ENCODE results near the gene CST9. TPM values are rescaled to one million over a fixed set of nuclear protein-coding genes. Genes with fewer than 3 reads are reported as not detected.

CST9 gene
- total RNA-seq, 2 donors from 2014 or later = not detected

DNA sequence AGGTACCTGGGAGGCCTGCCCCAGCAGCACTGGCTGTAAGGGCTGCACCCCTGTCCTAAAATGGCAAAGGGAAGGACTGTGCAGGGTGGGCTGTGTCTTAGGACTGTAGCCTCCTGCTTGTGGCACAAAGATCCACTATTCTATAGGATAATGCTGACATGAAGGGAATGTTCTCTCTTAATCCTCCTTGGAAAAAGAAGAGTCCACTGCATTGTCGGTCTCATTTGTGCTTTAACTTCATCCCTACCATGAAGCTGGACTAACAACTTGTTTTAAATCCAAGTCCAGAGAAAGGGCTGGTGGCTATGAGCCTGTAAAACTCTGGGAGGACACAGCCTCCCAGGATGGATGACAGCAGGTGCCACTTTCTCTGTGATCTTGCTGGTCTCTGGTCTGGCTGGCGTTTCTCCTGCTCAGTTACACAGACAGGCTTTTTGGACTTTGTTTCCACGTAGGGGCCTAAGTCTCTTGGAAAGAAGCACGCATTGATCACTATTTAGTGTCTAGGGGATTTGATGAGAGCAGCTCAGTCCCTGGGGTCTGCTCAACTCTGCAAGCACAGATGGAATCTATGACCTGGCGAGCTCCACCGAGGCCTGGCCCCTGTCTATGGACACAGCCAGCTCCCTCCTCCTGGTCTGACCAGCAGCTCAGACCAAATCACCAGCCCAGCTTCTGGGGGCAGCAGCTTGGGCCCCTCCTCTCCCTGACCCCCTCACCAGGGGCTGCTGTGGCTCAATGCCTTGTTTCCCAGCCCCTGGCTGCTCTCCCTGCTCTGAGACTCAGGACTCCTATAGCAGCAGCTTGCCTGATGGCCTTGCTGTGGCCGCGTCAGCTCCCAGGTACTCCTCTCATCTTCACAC is 27.2 kb upstream of the CST9 start:
- Mint-ChIP-seq H3K27ac (no peak overlapping the region), H3K27me3 (peaks cover 22% of the 10 kb centered on the region), H3K4me1 (no peaks in the 10 kb centered on the region), H3K9me3 (no peaks in the 10 kb centered on the region), H3K4me3 (no peak overlapping the region), H3K36me3 (ENCODE audit: low read depth) (no peaks in the 10 kb centered on the region)
- ATAC-seq (replicated peaks) = no peak

DNA sequence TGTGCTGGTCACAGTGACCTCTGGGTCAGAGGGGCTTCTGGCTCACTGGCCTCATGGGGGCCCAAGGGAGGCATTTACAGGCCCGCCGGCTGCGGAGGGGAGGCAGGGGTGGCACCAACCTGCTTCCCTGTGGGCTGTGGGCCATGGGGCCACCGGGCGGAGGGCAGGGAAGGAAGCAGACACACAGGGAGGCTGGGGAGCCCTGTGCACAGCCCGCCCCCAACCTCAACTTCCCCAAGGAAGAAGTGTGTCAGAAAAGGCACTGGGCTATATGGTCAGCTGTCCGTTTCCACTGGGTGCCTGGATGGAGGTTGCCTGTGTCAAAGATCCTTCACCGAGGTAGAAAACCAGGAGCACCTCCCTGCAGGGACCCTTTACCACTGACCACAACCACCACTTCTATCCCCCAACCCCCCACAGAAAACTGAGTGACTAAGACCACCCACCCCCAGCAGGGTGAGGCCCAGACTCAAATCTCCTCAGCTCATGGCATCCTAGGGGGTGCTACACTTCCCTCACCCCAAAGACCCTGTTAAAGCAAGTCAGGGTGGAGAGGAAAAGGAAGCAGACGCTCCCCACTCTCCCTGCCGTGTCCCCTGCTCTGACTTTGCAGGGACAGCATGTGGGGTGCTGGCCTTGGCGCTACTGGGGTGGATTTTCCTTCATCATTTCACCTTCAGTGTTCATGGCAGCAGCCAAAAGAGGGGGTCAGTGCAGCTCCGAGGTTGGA is 26.4 kb upstream of the CST9 start:
- no peaks in the 10 kb centered on the region for H3K4me1 Mint-ChIP-seq
- H3K27ac Mint-ChIP-seq = no peak overlapping the region
- no peaks in the 10 kb centered on the region for H3K9me3 Mint-ChIP-seq
- peaks cover 22% of the 10 kb centered on the region for H3K27me3 Mint-ChIP-seq
- H3K36me3 Mint-ChIP-seq (ENCODE audit: low read depth) = no peaks in the 10 kb centered on the region
- ATAC-seq (replicated peaks) = no peak
- H3K4me3 Mint-ChIP-seq = no peak overlapping the region

DNA sequence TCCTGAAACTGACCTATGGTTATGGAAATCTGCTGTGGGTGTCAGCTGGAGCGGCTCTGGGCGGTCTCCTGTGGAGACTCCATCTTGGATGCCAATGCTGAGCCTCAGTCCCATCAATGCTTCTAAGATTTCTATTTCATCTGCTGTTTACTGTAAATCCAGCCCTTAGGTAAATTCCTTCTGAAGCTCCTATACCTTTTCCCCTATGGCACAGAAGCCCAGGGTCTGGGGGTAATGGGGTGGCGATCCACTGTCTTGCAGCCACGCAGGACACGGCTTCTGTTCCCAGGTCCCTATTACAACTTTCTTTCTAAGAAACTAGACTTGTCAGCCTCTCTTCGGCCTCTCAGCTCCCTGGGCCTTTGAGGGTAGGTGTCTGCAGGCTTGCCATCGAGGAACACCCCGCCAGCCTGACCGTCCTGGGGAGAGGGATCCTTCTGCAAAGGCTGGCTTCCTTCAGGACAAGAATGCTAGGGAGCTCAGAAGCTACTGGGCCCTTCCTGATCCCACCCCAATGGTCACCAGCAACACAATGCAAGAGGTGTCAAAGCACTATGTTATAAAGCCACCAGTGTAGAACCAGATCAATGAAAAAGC is 25.6 kb upstream of the CST9 start:
- Mint-ChIP-seq H3K9me3 (no peaks in the 10 kb centered on the region), H3K27ac (no peak overlapping the region), H3K4me3 (no peak overlapping the region), H3K27me3 (peaks cover 15% of the 10 kb centered on the region), H3K4me1 (no peaks in the 10 kb centered on the region), H3K36me3 (ENCODE audit: low read depth) (no peaks in the 10 kb centered on the region)
- ATAC-seq (replicated peaks) = no peak

- peaks cover 15% of the 10 kb centered on the region for H3K27me3 Mint-ChIP-seq
Observed at GRCh38 chr20:23630392-23630849, 24.7 kb upstream of the CST9 start.

DNA sequence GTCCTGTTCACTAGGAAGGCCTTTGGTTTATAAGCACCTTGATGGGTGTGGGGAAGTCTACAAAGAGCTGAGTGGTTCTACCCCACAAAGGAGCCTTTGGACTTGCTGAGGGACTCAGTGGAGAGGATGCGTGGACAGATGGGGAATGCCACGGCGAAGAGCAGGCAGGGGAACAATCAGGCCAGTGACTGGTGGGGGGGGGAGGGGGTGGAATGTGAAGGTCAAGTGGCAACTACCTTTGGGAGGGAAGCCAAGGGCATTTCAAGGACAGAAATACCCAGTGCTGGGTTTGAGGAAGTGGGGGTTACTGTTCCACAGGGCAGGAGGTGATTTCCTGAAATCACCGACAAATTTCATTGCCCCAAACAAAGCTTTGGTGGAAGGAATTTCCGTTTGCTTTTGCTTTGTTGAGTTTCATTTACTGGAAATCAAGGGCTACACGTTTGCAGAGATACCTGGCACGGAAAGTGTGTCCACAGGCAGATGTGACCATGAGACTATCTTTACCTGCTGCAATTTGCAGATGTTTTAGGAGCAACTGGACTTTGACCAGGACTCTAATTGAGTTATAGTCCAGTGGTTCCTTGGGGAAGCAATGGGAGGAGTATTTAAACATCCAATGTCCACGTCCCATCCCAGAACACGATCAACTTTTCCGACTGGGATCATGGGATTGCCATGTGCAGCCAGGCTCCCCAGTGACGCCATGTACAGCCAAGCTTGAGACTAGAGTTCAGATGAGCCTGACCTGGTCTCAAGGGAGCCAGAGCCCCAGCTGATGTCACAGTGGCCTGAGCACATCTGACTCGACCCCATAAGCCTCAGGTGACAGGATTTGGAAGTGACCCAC is 24.1 kb upstream of the CST9 start:
- Mint-ChIP-seq H3K27ac (no peak overlapping the region), H3K27me3 (peaks cover 12% of the 10 kb centered on the region), H3K9me3 (no peaks in the 10 kb centered on the region), H3K4me1 (no peaks in the 10 kb centered on the region), H3K4me3 (no peak overlapping the region), H3K36me3 (ENCODE audit: low read depth) (no peaks in the 10 kb centered on the region)
- ATAC-seq (replicated peaks) = no peak

More at GRCh38 chr20:23630392-23630849, 24.7 kb upstream of the CST9 start:
- no peaks in the 10 kb centered on the region for H3K9me3 Mint-ChIP-seq
- H3K4me3 Mint-ChIP-seq = no peak overlapping the region
- no peak overlapping the region for H3K27ac Mint-ChIP-seq
- no peaks in the 10 kb centered on the region for H3K4me1 Mint-ChIP-seq
- no peak for ATAC-seq (replicated peaks)
- H3K36me3 Mint-ChIP-seq (ENCODE audit: low read depth) = no peaks in the 10 kb centered on the region

DNA sequence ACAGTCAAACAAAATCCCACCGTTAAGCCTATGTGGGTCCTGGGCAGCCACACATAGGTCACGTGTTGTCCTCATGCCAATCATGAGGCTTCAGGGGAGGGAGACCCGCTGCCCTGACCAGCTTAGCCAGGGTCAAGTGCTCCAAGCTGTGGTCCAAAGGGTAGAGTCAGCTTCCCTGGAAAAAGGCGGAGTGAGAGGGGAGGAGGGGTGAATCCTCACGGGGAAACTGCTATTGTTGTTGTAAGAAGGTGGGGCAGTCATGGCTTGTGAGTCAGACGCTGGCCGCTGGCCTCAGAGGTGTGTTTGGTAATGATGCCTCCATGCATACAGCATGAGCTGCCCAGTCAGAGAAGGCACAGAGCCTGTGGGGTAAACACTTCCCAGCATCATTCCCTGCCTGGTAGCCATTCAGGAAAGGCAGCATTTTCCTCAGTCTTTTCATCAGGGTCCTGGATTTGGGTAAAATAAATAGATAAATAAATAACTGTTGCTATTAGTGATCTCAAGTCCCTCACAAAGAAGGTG is 23.4 kb upstream of the CST9 start:
- Mint-ChIP-seq H3K4me3 (no peak overlapping the region), H3K36me3 (ENCODE audit: low read depth) (no peaks in the 10 kb centered on the region), H3K27me3 (peaks cover 14% of the 10 kb centered on the region), H3K27ac (no peak overlapping the region), H3K4me1 (no peaks in the 10 kb centered on the region), H3K9me3 (no peaks in the 10 kb centered on the region)
- no peak for ATAC-seq (replicated peaks)

- no peaks in the 10 kb centered on the region for H3K4me1 Mint-ChIP-seq
- peaks cover 14% of the 10 kb centered on the region for H3K27me3 Mint-ChIP-seq
- ATAC-seq (replicated peaks) = no peak
- H3K36me3 Mint-ChIP-seq (ENCODE audit: low read depth) = no peaks in the 10 kb centered on the region
- no peak overlapping the region for H3K27ac Mint-ChIP-seq
- no peak overlapping the region for H3K4me3 Mint-ChIP-seq
- H3K9me3 Mint-ChIP-seq = no peaks in the 10 kb centered on the region
Observed at GRCh38 chr20:23628402-23629016, 22.8 kb upstream of the CST9 start.

DNA sequence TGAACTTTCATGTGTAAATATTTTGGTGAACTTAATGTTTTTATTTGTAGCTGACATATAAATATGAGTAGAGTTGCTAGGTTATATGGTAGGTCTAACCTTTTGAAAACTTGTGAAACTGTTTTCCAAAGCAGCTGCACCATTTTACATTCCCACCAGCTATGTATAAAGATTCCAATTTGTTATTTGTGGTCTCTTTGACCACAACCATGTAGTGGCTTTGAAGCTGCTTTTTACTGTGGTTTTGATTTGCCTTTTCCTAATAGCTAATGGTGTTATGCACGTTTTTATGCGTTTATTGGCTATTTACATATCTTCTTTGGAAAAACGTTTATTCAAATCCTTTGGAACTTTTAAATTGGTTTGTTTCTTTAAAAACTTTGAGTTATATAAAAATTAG is 21.8 kb upstream of the CST9 start:
- H3K4me3 Mint-ChIP-seq = no peak overlapping the region
- H3K27me3 Mint-ChIP-seq = peaks cover 11% of the 10 kb centered on the region
- no peak for ATAC-seq (replicated peaks)
- H3K36me3 Mint-ChIP-seq (ENCODE audit: low read depth) = no peaks in the 10 kb centered on the region
- no peaks in the 10 kb centered on the region for H3K9me3 Mint-ChIP-seq
- no peaks in the 10 kb centered on the region for H3K4me1 Mint-ChIP-seq
- H3K27ac Mint-ChIP-seq = no peak overlapping the region

DNA sequence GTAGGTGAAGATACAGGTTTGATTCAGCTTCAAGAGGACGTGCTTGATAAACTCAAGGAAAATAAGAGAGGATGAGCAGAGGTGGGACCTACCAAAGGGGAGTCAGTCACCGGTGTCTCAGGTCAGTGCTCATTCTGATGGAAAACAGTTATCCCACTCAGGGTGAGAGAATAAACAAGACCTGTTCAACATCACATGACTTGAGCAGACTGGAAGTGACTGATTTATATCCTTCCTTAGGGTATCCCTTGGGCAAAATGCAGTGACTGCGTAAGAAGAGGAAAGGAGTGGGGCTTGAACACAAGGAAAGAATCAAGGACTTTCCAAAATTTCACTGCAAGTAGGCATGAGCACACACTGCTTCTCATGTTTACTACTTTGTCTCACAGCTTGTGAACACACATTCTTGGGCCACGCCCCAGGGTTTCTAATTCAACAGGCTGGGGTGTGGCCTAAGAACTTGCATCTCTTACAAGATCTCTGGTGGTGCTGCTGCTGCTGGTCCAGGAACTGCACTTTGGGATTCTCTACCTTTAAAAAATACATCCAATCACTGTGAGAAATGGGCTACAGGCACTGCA is 20.4 kb upstream of the CST9 start:
- H3K4me3 Mint-ChIP-seq = no peak overlapping the region
- no peaks in the 10 kb centered on the region for H3K9me3 Mint-ChIP-seq
- no peaks in the 10 kb centered on the region for H3K36me3 Mint-ChIP-seq (ENCODE audit: low read depth)
- H3K27ac Mint-ChIP-seq = no peak overlapping the region
- peaks cover 17% of the 10 kb centered on the region for H3K27me3 Mint-ChIP-seq
- no peaks in the 10 kb centered on the region for H3K4me1 Mint-ChIP-seq
- ATAC-seq (replicated peaks) = no peak

- Mint-ChIP-seq H3K9me3 (no peaks in the 10 kb centered on the region), H3K36me3 (ENCODE audit: low read depth) (no peaks in the 10 kb centered on the region), H3K27ac (no peak overlapping the region), H3K4me3 (no peak overlapping the region), H3K4me1 (no peaks in the 10 kb centered on the region), H3K27me3 (peaks cover 17% of the 10 kb centered on the region)
- ATAC-seq (replicated peaks) = no peak
Observed at GRCh38 chr20:23625236-23625964, 19.7 kb upstream of the CST9 start.

DNA sequence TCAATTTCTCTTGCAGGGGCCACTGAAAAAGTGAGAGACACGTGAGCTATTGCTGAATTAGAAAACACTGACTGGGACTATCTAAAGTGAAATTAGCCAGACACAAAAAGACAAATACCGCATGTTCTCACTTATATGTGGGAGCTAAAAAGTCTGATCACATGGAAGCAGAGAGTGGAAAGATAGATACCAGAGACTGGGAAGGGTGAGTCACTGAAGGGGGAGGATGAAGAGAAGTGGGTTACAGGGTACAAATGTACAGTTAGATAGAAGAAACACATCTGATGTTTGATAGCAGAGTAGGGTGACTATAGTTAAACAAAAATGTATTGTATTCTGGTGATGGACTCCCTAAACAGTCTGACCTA is 18.6 kb upstream of the CST9 start:
- H3K4me3 Mint-ChIP-seq = no peak overlapping the region
- no peaks in the 10 kb centered on the region for H3K9me3 Mint-ChIP-seq
- H3K27ac Mint-ChIP-seq = no peak overlapping the region
- H3K27me3 Mint-ChIP-seq = peaks cover 23% of the 10 kb centered on the region
- H3K4me1 Mint-ChIP-seq = no peaks in the 10 kb centered on the region
- ATAC-seq (replicated peaks) = no peak
- H3K36me3 Mint-ChIP-seq (ENCODE audit: low read depth) = no peaks in the 10 kb centered on the region

DNA sequence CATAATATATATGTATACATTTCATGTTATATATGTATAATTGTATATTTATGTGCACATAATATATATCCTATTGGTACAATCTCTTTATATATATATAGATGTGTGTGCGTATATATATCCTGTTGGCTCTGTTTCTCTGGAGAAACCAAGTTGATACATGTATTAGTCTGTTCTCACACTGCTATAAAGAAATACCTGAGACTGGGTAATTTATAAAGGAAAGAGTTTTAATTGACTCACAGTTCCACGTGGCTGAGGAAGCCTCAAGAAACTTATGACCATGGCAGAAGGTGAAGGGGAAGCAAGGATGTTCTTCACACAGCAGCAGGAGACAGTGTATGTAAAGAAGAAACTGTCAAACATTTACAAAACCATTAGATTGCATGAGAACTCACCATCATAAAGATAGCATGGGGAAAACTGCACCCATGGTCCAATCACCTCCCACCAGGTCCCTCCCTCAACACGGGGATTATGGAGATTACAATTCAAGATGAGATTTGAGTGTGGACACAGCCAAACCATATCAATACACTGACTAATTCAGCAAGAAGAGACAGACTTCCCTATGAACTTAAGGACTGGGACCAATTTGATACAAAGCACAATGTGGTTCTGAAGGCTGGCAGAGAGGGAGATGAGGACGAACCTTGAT is 18.1 kb upstream of the CST9 start:
- no peaks in the 10 kb centered on the region for H3K4me1 Mint-ChIP-seq
- no peaks in the 10 kb centered on the region for H3K36me3 Mint-ChIP-seq (ENCODE audit: low read depth)
- no peaks in the 10 kb centered on the region for H3K9me3 Mint-ChIP-seq

More for the DNA sequence above, 18.1 kb upstream of the CST9 start:
- Mint-ChIP-seq H3K27me3 (peaks cover 21% of the 10 kb centered on the region), H3K4me3 (no peak overlapping the region), H3K27ac (no peak overlapping the region)
- no peak for ATAC-seq (replicated peaks)

Measured in activated T-helper 17 cell treated with anti-CD3 and anti-CD28 coated beads, Interleukin-2, amount 50 U/mL, for 72 hours (primary cell).